Erythroblast (primary cell): ENCODE measurements around the gene C1orf174.

Source experiments
- DNase-seq, 2 experiments: peaks; one replicate each; lab custom pipeline; 2025; lab: John Stamatoyannopoulos, UW
- GATA1 ChIP-seq: IDR thresholded peaks from 2 replicates; pipeline ENCODE4 v1.6.1; 2011; ENCODE audit warnings: low read depth, mild to moderate bottlenecking, control low read depth, low read length, moderate library complexity
- POLR2A ChIP-seq: IDR thresholded peaks from 2 replicates; pipeline ENCODE4 v1.6.1; 2011; ENCODE audit warnings: mild to moderate bottlenecking, low read length

C1orf174 gene

GRCh38 chr1:3910049-3910731 is 10.1 kb upstream of the C1orf174 start:
- TF ChIP-seq GATA1 (no peak), POLR2A (no peak)
- no peak for DNase-seq

GRCh38 chr1:3909615-3910014 is 9.5 kb upstream of the C1orf174 start:
- no peak for DNase-seq

DNA sequence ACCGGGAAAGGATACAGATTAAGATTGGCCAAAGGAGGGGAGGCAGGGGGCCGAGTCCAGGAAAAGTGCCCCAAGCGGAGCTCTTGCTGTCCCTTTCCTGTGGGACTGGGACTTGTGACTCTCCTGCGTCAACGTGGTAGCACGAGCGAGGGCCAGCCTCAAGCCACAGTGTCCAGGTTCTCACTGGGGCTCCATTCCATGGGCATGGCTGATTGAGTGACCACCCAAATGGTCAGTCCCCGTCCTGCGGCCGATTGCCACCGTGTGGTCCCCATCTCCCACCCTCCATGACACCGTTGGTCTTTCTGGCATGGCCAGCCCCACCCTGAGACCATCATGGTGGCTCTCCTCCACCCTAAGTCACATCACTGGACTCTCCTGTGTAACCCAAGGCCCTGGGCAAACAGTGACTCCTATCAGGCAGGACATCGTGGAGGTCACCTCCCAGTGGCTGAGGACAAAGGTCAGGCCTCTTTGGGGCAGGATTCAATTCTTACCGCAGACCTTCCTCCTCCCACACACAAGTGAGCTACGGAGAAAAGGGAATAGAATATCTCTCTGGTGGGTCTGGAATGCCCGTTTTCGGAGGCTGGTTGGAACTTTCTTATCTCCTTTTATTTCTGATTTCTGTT is 8.9 kb upstream of the C1orf174 start:
- no peak for DNase-seq
- no peak for TF ChIP-seq POLR2A

More at GRCh38 chr1:3909615-3910014, 9.5 kb upstream of the C1orf174 start:
- TF ChIP-seq GATA1 (no peak), POLR2A (no peak)

DNA sequence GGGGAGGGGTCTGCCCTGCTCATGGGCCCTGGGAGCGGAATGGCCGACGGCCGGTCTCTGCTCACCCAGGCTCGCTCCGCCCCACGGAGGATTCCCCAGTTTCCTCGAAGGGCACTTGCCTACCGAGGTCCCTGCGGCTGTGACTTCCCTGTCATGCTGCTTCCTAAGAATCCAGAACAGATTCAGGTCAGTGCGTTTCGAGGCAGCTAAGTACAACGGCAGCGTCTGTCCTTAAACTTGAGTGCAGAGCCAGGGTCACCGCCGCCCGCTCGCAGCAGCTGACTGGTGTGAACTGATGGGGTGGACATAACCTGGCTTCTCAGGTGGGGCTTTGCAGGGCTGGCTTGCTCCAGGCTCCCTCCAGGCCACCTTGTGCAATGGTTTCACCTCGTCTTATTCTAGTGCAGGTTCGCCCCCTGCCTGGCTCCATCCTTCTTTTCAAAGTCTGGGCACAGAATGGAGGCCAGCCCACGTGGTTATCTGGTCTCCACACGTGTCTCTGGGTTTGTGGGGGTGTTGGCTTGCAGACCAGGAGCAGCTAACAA is 7.6 kb upstream of the C1orf174 start:
- DNase-seq, result no peak
- TF ChIP-seq POLR2A (no peak), GATA1 (no peak)

GRCh38 chr1:3907031-3907534 is 7.0 kb upstream of the C1orf174 start:
- no peak for TF ChIP-seq POLR2A
- no peak for TF ChIP-seq GATA1
- peak; percentile 43 to 47 for DNase-seq

DNA sequence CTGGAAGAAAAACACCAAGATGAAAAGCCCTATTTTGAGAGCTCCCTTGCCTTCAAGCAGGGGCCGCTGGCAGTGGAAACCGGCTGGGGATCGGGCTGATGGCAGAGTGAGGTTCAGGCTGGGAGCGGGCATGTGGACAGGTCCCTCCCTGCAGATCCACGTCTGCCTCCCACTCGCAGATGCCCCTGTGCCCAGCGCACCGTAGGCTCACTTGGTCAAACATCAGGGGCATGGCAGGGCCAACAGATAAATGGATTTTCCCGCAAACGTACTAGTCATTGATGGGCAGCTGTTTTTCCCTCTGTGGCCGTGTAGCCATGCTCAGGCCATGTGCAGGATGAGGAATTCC is 6.6 kb upstream of the C1orf174 start:
- TF ChIP-seq GATA1 (no peak), POLR2A (no peak)
- no peak for DNase-seq

DNA sequence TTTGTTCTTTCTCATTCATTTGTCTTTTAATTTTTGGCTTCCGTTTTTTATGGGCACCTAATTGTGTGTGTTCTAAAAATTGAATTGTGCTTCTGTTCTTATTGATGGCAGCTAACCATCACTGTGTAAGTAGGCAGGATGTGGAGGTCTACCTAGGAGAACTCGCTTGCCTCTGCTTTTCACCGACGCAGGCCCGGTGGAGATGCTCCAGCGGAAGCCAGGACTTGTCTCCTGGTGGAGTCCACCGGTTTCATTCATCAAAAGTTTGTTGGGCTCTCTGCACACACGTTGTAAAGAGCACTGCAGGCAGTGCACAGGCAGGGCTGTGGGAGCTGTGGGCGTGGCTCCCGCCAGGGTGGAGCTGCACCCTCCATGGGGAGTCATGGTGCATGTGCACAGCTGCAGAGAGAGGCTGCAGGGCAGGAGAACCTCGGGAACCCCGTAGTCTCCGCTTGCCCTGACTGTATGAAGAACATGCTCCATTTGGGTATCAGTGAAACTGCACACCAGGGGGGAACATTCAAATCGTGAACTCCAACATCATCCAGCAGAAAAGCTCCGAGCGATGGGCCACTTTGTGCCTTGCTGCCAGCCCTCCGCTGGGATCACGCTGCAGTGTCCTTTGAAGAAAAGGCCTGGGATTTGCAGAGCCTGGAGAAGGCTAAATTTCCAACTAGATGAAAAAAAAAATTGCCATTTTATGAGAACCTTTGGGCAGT is 6.0 kb upstream of the C1orf174 start:
- peak; percentile 22 to 34 for DNase-seq
- no peak for TF ChIP-seq POLR2A
- no peak for TF ChIP-seq GATA1

DNA sequence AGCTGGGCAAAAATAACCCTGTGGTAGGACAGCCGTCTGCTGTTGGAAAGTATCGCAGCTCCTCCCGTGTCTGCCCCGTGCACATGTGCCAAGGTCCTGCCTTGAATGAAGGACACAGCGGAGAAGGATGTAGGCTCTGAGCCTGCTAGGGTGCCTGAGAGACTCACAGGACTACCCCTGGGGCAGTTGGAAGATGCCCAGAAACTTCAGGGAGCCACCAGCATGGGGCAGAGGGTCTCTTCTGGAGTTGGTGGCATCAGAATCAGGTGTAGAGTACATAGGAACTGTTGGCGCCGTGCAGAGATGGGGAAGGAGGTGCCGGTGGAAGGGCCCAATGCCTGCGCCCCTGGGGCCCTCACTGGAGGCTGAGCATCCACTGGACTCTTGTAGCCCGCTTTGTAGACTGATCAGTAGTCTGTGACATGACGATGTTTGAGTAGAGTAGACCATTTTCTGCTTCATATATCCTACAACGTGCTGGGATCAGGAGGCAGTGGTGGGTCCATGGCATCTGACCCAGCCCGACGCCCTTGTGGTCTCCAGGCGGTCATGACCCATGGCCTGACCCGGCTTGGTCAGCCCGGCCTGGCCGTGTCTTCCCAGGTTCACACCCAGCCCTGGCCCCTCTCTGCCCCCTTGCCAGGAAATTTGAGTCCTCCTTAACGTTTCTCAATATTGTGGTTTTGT is 5.3 kb upstream of the C1orf174 start:
- no peak for DNase-seq
- TF ChIP-seq POLR2A (no peak), GATA1 (no peak)

GRCh38 chr1:3904843-3905185 is 4.7 kb upstream of the C1orf174 start:
- no peak for TF ChIP-seq POLR2A
- TF ChIP-seq GATA1, result no peak
- no peak for DNase-seq

DNA sequence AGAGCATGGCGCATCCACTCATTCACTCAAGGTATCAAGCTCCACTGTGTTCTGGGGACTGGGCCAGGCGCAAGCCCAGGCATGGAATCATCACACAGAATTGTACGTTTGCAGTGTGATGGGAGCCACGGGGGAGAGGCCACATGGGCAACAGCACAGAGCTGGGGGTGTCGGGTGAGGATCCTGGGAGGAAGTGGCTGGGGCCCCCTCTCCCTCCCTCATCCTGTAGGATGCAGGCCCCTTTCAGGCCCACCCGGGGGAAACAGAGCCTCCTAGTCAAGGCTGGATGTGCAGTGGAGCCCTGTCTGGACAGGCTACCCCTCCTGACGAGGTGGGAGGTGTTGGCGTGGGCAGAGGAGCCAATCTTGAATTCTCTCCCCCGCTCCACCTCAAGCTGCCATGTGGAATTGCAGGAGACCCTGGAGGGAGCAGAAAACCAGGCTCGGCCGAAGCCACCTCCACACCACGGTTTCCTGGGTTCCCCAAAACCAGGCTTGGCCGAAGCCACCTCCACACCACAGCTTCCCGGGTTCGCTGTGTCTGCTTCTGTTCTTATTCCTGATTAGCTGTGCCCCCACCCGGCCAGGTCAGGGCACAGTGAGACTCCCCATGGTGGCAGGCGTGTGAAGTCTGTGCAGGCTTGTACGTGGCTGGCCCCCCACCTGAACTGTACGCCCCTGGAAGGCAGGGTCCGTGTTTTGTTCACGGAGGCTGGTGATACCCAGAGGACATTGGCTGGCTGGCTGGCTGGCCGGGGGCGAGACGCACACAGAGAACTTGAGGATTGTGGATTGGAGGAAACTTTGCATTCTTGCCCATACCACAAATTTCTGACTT is 4.2 kb upstream of the C1orf174 start:
- no peak for DNase-seq
- no peak for TF ChIP-seq GATA1
- no peak for TF ChIP-seq POLR2A

DNA sequence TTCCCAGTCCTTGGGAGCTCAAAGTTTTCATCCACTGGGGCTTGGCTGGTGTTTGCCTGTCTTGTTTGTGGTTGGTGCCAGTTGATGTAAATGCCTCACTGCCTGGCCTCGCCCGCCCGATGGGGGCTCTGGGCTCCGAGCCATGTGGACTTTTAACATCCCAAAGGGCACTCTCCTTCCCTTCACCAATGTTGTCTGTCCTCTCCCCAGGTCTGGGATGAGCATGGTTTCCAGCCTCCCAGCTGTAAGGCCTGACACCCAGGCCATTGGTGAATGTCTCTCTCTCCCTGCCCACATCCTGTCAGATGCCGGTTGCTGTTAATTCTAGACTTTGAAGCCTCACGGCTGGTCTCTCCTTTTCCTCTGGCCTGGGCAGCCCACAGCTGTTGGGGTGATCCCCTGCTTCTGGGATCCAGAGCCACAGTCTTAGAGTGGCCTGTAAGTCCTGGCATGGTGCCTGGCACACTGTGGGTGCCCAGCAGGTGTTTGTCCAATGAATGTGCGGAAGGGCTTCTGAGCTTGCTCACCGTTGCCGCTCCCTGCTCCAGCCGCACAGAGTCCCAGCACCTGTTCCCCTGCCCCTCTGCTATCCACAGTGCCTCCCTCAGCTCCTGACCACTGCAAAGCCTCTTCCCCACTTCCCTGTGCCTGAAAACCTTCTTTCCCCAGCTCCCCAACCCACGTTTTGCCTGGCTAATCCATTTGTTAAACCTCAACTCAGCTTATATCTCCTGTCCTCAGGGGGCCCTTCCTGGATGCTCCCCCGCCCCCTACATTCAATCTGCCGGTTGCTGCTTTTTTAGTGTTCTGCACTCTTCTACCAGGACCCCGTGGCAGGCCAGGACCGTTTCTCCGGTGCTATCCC is 3.3 kb upstream of the C1orf174 start:
- TF ChIP-seq GATA1, result no peak
- DNase-seq, result no peak

DNA sequence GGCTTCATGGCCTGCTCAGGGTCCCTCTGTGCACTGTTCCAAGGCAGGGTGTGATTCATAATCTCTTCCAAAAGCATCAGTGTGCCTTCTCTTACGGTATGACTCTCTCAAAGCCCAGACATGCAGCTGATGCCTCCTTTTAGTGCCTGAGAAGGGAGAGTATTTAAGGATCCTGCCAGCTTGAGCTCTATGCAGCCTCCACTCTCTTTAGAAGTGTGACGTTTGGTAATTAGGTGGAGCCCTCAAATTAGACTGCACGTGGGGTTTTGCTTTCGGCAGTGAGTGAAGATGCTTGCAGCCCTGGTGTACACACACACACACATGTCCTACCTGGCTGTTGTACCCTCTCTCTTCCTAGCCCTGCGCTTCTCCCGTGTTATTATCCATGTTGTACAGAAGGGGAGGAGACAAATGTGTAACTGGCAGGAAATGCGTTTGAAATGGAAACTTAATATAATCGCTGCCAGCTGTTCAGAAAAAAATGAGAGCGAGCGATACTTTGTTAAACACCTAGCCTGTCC is 2.6 kb upstream of the C1orf174 start:
- DNase-seq, result no peak
- no peak for TF ChIP-seq GATA1
- TF ChIP-seq POLR2A, result no peak
